Trophoblast cell (in vitro differentiated cells and primary cell): ENCODE measurements around the gene MIPOL1.

Experiments
- DNase-seq, 2 donors: peaks; one replicate each; pipeline ENCODE4 v3.0.0-alpha.2; 2016
- H2AFZ ChIP-seq: 2 replicates; pipeline ENCODE4 v1.6.1; 2013; ENCODE audit warnings: low read length, moderate library complexity, mild to moderate bottlenecking; ENCODE audit not compliant: insufficient read depth, poor library complexity
- H2AK5ac ChIP-seq: 2 replicates; pipeline ENCODE4 v1.6.1; 2013; ENCODE audit warnings: mild to moderate bottlenecking, low read length
- H2BK120ac ChIP-seq: 2 replicates; pipeline ENCODE4 v1.6.1; 2013; ENCODE audit warnings: low read length, mild to moderate bottlenecking, moderate library complexity; ENCODE audit not compliant: insufficient read depth, poor library complexity
- H2BK12ac ChIP-seq: 2 replicates; pipeline ENCODE4 v1.6.1; 2013; ENCODE audit warnings: mild to moderate bottlenecking, low read length, moderate library complexity
- H2BK5ac ChIP-seq: 2 replicates; pipeline ENCODE4 v1.6.1; 2013; ENCODE audit warnings: low read length, low read depth, moderate library complexity, mild to moderate bottlenecking; ENCODE audit not compliant: poor library complexity
- H3K14ac ChIP-seq: 2 replicates; pipeline ENCODE4 v1.6.1; 2013; ENCODE audit warnings: mild to moderate bottlenecking, low read length
- H3K18ac ChIP-seq: 2 replicates; pipeline ENCODE4 v1.6.1; 2013; ENCODE audit warnings: mild to moderate bottlenecking, low read length
- H3K23ac ChIP-seq: 2 replicates; pipeline ENCODE4 v1.6.1; 2013; ENCODE audit warnings: low read length
- H3K27ac ChIP-seq: 2 replicates; pipeline ENCODE4 v1.5.1; 2013; ENCODE audit warnings: low read depth, mild to moderate bottlenecking, inconsistent platforms, low read length, moderate library complexity
- H3K27me3 ChIP-seq: 2 replicates; pipeline ENCODE4 v1.6.1; 2013; ENCODE audit warnings: inconsistent platforms, mild to moderate bottlenecking, low read length, moderate library complexity; ENCODE audit not compliant: insufficient read depth
- H3K36me3 ChIP-seq, 2 experiments: 1 replicate in 1 of 2; 2 replicates in 1 of 2; pipeline ENCODE4 v1.6.1; 2013; ENCODE audit warnings: low read length in 2 of 2, mild to moderate bottlenecking in 2 of 2, moderate library complexity in 1 of 2; ENCODE audit not compliant: insufficient read depth in 2 of 2, control insufficient read depth in 1 of 2
- H3K4ac ChIP-seq: 2 replicates; pipeline ENCODE4 v1.6.1; 2013; ENCODE audit warnings: low read depth, mild to moderate bottlenecking, low read length, moderate library complexity
- H3K4me1 ChIP-seq, 2 experiments: 1 replicate in 1 of 2; 2 replicates in 1 of 2; pipeline ENCODE4 v1.6.1; 2013; ENCODE audit warnings: low read length in 2 of 2, mild to moderate bottlenecking in 2 of 2, moderate library complexity in 1 of 2; ENCODE audit not compliant: insufficient read depth in 2 of 2, control insufficient read depth in 1 of 2
- H3K4me2 ChIP-seq: 2 replicates; pipeline ENCODE4 v1.6.1; 2013; ENCODE audit warnings: inconsistent platforms, mild to moderate bottlenecking, low read length, moderate library complexity
- H3K4me3 ChIP-seq: 2 replicates; pipeline ENCODE4 v1.5.1; 2013; ENCODE audit warnings: mild to moderate bottlenecking, low read depth, low read length, inconsistent platforms
- H3K79me1 ChIP-seq: one replicate; pipeline ENCODE4 v1.6.1; 2013; ENCODE audit warnings: low read length
- H3K79me2 ChIP-seq: 2 replicates; pipeline ENCODE4 v1.6.1; 2013; ENCODE audit warnings: low read length, mild to moderate bottlenecking; ENCODE audit not compliant: control insufficient read depth, insufficient read depth, poor library complexity
- H3K9ac ChIP-seq: 2 replicates; pipeline ENCODE4 v1.6.1; 2013; ENCODE audit warnings: mild to moderate bottlenecking, low read length
- H3K9me3 ChIP-seq: 2 replicates; pipeline ENCODE4 v1.6.1; 2013; ENCODE audit warnings: low read depth, mild to moderate bottlenecking, control low read depth, inconsistent platforms, low read length; ENCODE audit not compliant: insufficient read depth
- H4K12ac ChIP-seq: 2 replicates; pipeline ENCODE4 v1.6.1; 2013; ENCODE audit warnings: low read depth, mild to moderate bottlenecking, low read length, moderate library complexity
- H4K8ac ChIP-seq: 2 replicates; pipeline ENCODE4 v1.6.1; 2013; ENCODE audit warnings: low read depth, mild to moderate bottlenecking, low read length, moderate library complexity
- H4K91ac ChIP-seq: one replicate; pipeline ENCODE4 v1.6.1; 2013; ENCODE audit warnings: low read depth, mild to moderate bottlenecking, low read length, moderate library complexity
- WGBS: extraction: QIAGEN DNeasy Blood & Tissue Kit; methylation state at CpG from one replicate; pipeline ENCODE4 v1.1.7; 2013; ENCODE audit warnings: missing lambda C conversion rate; ENCODE audit not compliant: insufficient read length, insufficient coverage; ENCODE audit errors: extremely low coverage; 5-methylcytosine and 5-hydroxymethylcytosine counted together

MIPOL1 gene

DNA sequence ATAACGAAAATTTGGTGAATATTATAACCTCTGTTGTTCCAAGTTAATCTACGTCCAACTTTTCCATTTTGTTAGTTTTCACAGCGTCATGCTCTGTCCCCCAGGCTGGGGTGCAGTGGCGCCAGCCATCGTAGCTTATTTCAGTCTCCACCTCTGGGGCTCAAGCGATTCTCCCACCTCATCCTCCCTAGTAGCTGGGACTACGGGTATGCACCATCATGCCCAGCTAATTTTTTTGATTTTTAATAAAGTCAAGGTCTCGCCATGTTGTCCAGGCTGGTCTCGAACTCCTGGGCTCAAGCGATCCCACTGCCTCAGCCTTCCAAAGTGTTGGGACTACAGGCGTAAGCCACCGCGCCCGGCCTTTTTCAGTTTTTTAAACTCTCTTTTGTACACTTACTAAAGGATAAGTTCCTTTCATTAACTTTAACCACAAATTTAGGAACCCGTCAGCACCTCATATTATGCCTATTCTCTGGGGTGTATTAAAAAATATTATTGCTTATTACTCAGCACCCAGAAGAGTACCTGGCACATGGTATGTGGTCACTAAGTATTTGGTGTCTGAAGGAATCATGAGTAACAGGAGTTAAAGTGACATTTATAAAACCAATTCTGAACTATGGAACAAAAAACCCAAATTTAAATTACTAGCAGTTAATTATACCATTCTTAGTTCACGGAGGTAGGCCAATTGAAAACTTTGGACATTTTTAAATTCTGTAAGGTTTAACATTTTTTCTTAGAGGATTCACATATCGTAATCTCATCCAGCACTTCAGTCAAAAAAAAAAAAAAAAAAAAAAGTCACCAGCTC is 925 bp upstream of the MIPOL1 start:
- H3K36me3 ChIP-seq, result no peaks in the 10 kb centered on the region
- no peak overlapping the region for H4K91ac ChIP-seq
- peak overlapping the region; percentile 75 for H4K12ac ChIP-seq
- no peak overlapping the region for H2AFZ ChIP-seq
- no peak overlapping the region for H3K23ac ChIP-seq
- peaks cover 0 to 3% of the 10 kb centered on the region in 2 experiments for H3K4me1 ChIP-seq
- peak overlapping the region; percentile 54 for H2AK5ac ChIP-seq
- peak overlapping the region; percentile 77 for H4K8ac ChIP-seq
- no peak for DNase-seq
- H3K14ac ChIP-seq, result no peak overlapping the region
- no peak overlapping the region for H3K27ac ChIP-seq
- no peak overlapping the region for H3K4ac ChIP-seq
- no peak overlapping the region for H2BK5ac ChIP-seq
- H3K18ac ChIP-seq, result no peak overlapping the region
- H3K79me1 ChIP-seq, result peaks cover 5% of the 10 kb centered on the region
- H3K9me3 ChIP-seq, result no peaks in the 10 kb centered on the region
- no peak overlapping the region for H3K4me3 ChIP-seq
- no CpG with 5 or more reads among the region's 17 CpGs for WGBS
- H2BK12ac ChIP-seq, result peak overlapping the region; percentile 64
- H3K79me2 ChIP-seq, result no peaks in the 10 kb centered on the region
- H3K9ac ChIP-seq, result no peak overlapping the region
- H3K27me3 ChIP-seq, result no peaks in the 10 kb centered on the region
- peak overlapping the region; percentile 62 for H3K4me2 ChIP-seq
- no peak overlapping the region for H2BK120ac ChIP-seq

DNA sequence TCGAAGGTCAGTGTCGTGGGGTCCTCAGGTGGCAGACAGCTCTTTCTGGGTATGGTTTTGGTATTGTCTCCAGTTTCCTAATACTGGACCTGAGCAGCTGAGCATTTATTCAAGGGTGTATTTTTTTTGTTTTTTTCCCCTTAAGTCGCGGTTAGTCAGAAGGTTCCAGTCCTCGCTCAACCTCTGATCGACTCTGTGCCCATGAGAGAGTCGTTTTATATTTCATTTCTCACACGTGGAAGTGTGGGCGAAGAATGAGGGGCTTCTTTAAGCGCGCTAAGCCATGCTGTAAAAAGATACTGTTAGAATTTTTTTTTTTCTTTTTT is 499 bp downstream of the MIPOL1 start:
- Histone ChIP-seq H4K12ac (peak overlapping the region; percentile 61), H4K8ac (peak overlapping the region; percentile 77)

GRCh38 chr14:37198907-37199306 is 1.2 kb downstream of the MIPOL1 start:
- Histone ChIP-seq H3K23ac (no peak overlapping the region), H4K8ac (no peak overlapping the region), H3K4me1 (peaks cover 0 to 3% of the 10 kb centered on the region in 2 experiments), H3K36me3 (no peaks in the 10 kb centered on the region), H4K91ac (no peak overlapping the region), H2AK5ac (no peak overlapping the region), H2BK12ac (no peak overlapping the region), H3K4ac (no peak overlapping the region), H2AFZ (no peak overlapping the region), H3K79me2 (no peaks in the 10 kb centered on the region), H2BK120ac (no peak overlapping the region), H3K79me1 (peaks cover 5% of the 10 kb centered on the region), H3K27ac (no peak overlapping the region), H3K9me3 (no peaks in the 10 kb centered on the region), H3K14ac (no peak overlapping the region), H4K12ac (no peak overlapping the region), H3K27me3 (no peaks in the 10 kb centered on the region), H2BK5ac (no peak overlapping the region), H3K18ac (no peak overlapping the region), H3K4me3 (no peak overlapping the region), H3K9ac (no peak overlapping the region), H3K4me2 (no peak overlapping the region)
- 100% methylated on average over 1 of the region's 5 CpGs for WGBS
- DNase-seq, result no peak

More for the DNA sequence above, 499 bp downstream of the MIPOL1 start:
- Histone ChIP-seq H2BK12ac (no peak overlapping the region), H3K4me2 (peak overlapping the region; percentile 62), H3K4me1 (peaks cover 0 to 3% of the 10 kb centered on the region in 2 experiments), H2BK120ac (no peak overlapping the region), H3K23ac (no peak overlapping the region), H3K4ac (no peak overlapping the region), H3K14ac (no peak overlapping the region), H3K79me1 (peaks cover 5% of the 10 kb centered on the region), H3K4me3 (peak overlapping the region; percentile 84), H3K27me3 (no peaks in the 10 kb centered on the region), H3K9me3 (no peaks in the 10 kb centered on the region), H3K36me3 (no peaks in the 10 kb centered on the region), H4K91ac (no peak overlapping the region), H3K27ac (peak overlapping the region; percentile 75), H2BK5ac (no peak overlapping the region), H2AFZ (peak overlapping the region; percentile 80), H3K79me2 (no peaks in the 10 kb centered on the region), H3K9ac (peak overlapping the region; percentile 76), H3K18ac (no peak overlapping the region), H2AK5ac (no peak overlapping the region)
- no CpG with 5 or more reads among the region's 11 CpGs for WGBS
- no peak for DNase-seq

GRCh38 chr14:37201724-37202123 is 4.0 kb downstream of the MIPOL1 start:
- Histone ChIP-seq H2AFZ (no peak overlapping the region), H4K12ac (no peak overlapping the region), H3K36me3 (peaks cover 0 to 4% of the 10 kb centered on the region in 2 experiments), H2BK120ac (no peak overlapping the region), H3K9ac (no peak overlapping the region), H3K4me1 (peaks cover 0 to under 1% of the 10 kb centered on the region in 2 experiments), H3K27ac (no peak overlapping the region), H3K79me1 (peaks cover 5% of the 10 kb centered on the region), H3K79me2 (no peaks in the 10 kb centered on the region), H2BK5ac (no peak overlapping the region), H3K18ac (no peak overlapping the region), H3K14ac (no peak overlapping the region), H3K4me2 (no peak overlapping the region), H3K4me3 (no peak overlapping the region), H2AK5ac (no peak overlapping the region), H2BK12ac (no peak overlapping the region), H4K91ac (no peak overlapping the region), H3K9me3 (peaks cover 6% of the 10 kb centered on the region), H3K27me3 (no peaks in the 10 kb centered on the region), H4K8ac (no peak overlapping the region), H3K4ac (no peak overlapping the region), H3K23ac (no peak overlapping the region)
- DNase-seq, result no peak
- no CpG with 5 or more reads among the region's 2 CpGs for WGBS
